IPS DF 19.7 (cell line): Measurements from ENCODE around the gene DMD.
"Not testable (repeated sequence)": the region's sequence is repeated elsewhere in the genome, so short reads cannot be mapped to it uniquely, and the experiment has no call there.

Experiments
- DNase-seq: peaks from one replicate; pipeline ENCODE4 v3.0.0-alpha.2; 2013; ENCODE audit warnings: low read depth, low spot score

Gene DMD

DNA sequence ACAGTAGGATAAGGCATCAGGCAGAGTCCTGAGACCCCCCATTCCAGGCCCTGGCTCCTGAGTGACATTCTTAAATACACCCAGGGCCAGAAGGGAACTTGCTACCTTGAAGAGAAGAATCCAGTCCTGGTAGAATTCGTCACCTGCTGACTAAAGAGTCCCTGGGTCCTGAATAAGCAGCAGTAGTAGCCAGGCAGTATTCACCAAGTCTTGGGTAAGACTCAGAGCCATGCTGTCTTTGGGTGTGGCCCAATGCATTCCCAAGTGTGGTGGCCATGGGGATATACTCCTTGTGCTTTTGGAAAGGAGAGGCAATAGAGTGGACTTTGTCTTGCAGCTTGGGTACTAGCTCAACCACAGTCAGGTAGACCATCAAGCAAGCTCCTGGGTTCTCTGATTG is 359.1 kb downstream of the DMD start:
- no peak for DNase-seq

DNA sequence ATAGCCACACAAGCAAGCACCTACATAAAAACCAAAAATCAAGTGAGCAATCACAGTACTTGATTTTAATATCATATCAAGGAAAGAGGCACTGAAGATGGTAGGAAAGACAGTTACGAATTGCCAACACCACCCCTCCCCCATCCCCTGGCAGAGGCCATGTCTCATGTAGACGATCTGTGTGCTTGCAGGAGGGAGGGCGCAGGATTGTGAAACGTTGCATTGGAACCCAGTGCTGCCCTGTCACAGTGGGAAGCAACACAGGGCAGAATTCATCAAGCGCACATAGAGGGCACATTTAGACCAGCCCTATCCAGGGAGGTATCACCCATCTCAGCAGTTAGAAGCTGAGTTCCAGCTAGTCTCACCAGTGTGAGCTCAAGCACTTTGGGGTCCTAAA is 359.8 kb downstream of the DMD start:
- DNase-seq, result no peak

DNA sequence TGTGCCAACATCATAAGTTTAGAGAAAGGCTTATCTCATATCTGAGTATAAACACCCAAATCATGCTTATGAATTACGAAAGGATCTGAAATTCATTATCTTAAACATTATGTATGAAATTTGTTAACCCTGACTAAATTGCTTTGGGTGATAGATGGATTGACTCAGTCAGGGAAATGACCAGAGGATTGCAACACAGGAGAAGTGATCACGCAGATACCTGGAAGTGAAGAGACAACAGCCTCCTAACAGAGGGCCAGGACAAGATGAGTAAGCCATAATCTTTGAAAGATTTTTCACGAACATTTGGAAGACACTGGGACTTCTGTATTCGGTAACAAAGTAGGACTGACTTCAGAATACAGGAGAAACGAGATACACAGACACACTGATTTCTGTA is 363.4 kb downstream of the DMD start:
- DNase-seq, result no peak

DNA sequence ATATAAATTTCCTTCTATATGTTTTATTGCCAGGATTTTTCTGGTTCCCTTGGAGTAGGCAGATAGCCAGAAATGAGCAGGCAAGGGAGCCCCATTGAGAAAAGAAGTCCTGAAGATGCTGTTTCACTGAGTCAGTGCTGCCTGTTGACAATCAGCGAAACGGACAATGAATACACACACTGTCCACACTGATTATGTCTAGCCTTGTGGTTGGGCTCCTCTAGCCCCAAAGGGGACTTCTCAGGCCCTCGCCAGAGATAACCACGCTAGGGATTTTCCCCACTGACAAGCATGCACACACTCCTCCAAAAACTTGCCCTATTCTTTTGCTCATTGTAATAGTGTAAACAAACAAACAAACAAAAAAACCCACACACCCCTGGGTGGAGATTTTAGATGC is 369.3 kb downstream of the DMD start:
- DNase-seq, result no peak

DNA sequence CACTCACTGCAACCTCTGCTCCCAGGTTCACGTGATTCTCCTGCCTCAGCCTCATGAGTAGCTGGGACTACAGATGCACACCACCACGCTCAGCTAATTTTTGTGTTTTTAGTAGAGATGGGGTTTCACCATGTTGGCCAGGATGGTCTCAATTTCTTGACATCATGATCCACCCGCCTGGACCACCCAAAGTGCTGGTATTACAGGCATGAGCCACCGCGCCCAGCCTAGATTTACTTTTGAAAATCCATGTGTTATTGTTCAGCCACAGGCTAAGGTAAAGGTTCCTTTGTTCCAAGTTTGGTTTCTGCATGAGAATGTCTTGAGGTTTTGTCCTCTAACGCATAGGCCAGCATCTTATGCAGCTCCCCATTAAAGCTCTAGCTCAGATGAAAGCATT is 371.6 kb downstream of the DMD start:
- DNase-seq, result no peak

DNA sequence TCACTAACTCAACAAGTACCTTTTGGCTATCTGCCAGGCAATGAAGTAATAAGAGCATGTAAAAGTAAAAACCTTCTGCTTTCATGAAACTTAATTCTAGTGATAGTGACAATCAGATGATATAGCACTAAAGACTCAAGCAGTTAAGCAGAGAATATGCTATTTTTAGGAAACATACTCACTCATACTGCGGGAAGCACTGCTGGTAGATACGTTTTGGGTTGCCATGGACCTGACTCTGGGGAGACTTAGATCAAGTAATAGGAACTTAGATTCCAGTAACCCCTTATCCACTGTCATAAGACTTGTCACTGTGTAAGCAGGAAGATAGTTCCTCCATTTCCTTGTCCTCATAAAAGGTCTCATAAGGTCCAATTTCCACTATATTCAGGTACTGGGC is 386.3 kb downstream of the DMD start:
- no peak for DNase-seq

DNA sequence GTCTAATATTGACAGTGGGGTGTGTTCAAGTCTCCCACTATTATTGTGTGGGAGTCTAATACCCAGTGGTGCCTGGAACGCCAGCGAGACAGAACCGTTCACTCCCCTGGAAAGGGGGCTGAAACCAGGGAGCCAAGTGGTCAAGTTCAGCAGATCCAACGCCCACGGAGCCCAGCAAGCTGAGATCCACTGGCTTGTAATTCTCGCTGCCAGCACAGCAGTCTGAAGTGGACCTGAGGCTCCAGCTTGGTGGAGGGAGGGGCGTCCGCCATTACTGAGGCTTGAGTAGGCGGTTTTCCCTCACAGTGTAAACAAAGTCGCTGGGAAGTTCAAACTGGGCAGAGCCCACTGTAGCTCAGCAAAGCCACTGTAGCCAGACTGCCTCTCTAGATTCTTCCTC is 407.3 kb downstream of the DMD start:
- no peak for DNase-seq

DNA sequence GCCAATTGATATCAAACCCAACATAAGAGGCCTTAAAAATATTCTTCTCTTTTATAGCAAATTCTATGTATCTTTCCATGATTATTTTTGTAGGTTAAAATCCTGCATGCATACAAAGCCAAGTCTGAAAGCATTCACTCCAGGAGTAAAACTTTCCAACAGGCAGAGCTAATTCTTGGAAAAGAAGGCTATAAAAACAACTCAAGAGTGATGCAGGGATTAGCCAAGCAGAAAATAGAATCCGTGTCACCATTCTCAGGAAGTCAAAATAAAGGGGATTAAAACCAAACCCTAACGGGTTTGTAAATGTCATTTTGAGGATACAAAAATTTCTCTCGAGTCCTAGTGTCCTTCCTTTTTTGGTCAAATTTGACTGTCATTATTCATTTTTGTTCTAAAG is 412.4 kb downstream of the DMD start:
- DNase-seq, result no peak

DNA sequence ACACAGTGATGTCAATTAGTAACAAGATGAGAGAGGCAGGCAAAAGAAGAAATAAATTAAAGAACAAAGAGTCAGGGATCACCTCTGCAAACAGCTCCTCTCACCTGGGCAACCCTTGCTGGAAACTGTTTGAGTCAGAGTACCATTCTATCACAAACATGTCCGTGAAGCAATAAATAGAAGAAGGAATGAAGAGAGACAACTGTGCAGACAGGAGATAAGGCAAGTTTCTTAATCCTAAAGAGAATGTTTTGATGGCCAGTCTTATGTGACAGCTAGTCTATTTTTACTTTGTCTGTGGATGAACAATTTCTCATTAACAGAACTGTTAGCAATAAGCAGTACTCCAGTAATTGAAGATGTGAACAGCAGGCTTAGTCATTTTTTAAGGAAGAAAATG is 422.4 kb downstream of the DMD start:
- DNase-seq, result no peak

DNA sequence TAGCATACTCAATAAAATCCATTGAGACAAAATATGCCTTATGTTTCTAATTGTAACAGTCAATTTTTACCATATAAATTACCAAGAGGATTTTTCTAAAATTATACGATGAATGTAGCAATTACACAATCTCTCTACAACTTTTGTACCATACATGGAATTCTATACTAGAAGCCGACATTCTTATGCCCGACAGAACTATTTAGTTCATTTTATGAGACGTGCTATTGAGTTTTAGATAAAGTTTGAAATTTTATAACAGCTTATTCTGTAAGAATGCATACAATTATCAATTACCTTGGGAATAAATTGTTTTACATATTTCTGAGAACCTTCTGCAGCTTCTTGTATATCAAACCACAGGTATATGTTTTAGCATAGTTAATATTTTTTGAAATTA is 431.2 kb downstream of the DMD start:
- DNase-seq, result no peak

DNA sequence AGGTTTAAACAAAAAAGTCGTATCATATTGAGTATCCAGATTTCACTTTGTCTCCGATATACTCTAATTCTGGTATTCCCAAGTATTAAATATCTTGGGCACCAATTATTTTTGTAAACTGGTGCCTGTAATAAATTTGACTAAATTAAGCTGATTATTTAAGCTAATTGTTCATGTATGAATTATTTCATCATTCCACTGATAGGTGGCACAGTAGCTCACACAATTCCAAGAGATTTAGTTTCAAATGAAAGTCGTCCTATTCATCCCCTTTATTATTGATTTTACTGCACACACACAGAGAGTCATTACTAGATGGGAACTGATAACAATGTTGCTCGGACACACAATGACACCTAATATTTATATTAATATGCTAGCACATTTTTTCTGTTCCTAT is 432.4 kb downstream of the DMD start:
- DNase-seq, result no peak

DNA sequence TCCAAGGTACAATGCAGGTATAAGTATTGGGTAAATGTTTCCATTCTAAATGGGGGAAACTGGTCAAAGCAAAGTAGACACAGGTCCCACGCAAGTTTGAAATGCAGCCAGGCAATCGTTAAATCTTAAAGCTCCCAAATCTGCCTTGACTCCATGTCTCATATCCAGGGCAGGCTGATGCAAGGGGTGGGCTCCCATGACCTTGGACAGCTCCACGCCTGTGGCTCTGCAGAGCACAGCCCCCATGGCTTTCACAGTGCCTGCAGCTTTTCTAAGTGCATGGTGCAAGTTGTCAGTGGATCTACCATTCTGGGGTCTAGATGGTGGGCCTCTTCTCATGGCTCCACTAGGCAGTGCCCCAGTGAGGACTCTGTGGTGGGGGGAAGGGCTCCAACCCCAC is 436.4 kb downstream of the DMD start:
- no peak for DNase-seq

DNA sequence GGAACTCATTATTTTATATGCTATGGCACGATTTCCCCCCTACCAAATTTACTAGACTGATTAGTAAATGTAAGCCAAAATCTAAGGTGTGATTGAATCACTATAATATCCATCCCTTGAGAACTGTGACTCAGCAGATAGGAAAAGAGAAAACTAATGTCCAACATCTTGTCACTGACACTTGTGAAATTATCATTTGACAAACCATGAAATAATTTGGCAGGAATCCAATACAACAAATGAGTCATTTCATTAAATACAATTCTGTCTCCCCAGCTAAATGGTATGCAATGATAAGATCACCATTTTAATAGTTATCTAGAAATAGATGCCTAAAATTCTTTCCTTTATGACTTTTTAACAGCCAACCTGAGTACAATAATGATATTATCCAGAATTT is 462.3 kb downstream of the DMD start:
- no peak for DNase-seq

DNA sequence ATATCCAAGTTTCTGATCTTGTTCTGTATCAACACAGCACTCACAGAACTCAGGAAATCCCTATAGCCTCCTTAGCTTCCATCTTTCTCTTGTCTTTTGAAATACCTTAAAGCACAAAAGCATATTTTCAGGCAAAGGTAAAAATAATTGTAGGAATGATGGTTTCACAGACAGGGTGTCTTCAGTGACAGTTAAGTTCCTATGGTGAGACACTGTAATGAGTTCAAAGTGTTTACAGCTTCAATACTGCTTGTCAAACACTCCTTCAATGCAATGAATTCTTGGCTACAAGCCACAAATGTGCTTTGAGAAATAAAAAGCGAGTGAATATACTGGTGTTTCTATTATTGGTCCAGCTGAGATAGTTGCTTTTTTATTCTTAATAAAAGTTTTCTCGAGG is 466.0 kb downstream of the DMD start:
- no peak for DNase-seq

DNA sequence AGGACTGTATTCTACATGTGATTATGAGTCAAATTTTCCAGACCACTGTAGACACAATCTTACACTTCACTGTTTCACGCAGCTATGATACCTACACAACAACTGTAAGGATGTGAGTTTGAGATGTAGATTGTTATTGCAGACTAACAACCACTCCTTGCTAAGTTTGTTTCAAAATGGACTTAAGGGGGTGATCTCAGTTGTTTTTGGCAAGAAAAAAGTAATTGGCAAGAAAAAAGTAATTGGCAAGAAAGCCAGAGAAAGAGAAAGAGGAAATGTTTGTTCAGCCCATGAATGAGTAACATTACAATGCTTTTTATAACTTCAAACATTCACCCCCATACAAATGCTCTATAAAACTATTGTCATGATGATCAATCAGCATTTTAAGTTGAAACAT is 466.4 kb downstream of the DMD start:
- no peak for DNase-seq

DNA sequence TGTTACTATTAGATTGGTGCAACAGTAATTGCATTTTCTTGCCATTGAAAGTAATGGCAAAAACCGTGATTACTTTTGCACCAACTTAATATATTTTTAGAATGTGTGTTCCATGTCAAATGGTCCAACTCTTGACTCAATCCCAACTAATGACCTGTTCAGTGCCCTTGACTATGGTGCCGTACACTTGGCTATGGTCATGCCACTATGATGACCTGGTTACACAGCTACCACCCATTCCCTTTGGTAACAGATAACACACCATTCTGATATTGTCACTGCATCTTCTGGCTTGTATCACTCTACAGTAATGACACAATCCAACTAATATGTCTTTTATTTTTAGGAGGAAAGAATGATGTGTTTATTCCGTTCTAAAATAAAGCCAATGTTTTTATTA is 469.4 kb downstream of the DMD start:
- no peak for DNase-seq

DNA sequence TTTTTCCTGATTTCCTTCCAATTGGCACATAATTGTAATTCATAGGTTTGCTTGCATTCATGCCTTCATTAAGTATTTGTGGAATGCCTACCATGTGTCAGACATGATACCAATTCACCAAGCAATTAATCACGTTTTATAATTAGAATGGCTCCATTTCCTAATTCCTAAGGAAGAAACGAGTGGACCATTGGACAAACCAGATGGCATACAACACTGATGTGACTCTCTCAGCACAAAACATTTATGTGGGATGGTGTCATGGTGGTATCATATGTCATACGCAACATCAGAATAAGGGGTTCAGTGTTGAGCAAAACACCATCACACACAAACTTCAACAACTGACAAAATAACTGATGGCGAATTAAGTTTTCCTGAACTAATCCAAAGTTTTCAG is 502.8 kb downstream of the DMD start:
- no peak for DNase-seq

DNA sequence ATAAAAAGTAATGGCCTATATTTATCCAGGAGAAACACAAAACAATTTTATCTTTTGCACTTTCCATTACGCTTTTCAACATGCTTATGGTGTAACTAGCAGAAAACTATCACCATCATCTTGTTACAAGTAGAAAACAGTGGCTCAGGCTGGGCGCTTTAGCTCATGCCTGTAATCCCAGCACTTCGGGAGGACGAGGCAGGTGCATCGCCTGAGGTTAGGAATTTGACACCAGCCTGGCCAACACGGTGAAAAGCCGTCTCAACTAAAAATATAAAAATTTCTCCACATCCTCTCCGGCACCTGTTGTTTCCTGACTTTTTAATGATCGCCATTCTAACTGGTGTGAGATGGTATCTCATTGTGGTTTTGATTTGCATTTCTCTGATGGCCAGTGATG is 506.0 kb downstream of the DMD start:
- not testable (repeated sequence) for DNase-seq

DNA sequence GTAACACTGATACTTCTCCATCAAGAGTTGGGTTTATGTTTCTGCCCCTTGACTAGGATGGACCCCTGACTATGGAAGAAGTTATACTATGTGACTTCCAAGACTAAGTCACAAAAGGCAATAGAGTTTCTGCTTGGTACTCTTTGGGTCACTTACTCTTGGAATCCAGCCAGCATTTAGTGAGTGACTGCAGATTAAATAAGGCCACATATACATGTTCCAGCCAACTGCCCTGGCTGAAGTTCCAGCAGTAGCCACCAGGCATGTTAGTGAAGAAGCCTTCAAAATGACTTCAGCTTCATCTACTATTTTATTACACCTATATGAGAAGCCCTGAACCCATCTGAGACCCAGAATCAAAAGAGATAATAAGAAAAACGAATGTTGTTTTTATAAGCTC is 524.0 kb downstream of the DMD start:
- DNase-seq, result no peak

DNA sequence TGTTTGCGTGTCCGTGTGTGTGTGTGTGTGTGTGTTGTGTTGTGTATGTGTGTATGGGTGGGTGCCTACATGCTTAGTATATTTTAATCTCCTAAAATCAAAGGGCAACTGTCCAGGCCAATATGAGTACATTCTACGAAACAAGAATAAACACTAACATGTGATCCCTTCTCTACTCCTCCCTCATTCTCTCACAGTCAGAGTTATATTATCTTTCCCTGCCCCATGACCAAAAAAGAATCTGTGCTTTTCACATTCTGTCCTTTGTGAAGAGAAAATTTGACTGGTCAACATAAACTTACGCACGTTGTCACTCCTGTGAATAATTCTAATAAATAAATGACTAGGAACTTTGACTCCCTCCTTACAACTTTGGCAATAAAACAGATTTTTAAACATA is 532.9 kb downstream of the DMD start:
- DNase-seq, result no peak

DNA sequence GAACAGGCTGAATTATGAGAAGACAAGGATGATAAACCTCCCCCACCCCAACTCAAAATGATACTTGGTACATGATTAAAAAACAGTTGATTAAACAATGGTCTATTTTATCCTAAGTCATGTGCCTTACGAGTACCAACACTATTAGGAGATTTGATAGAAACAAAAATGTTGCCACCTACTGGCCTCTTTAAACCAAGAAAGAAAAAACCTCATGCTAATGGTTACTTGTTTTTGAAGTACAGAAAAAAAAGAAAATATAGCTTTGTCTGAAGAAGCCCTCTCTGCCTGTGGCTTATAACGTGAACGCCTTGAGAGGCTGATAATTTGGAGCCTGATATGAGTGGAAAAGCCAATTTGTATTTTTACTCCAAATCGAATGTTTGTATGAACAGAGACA is 538.2 kb downstream of the DMD start:
- no peak for DNase-seq

DNA sequence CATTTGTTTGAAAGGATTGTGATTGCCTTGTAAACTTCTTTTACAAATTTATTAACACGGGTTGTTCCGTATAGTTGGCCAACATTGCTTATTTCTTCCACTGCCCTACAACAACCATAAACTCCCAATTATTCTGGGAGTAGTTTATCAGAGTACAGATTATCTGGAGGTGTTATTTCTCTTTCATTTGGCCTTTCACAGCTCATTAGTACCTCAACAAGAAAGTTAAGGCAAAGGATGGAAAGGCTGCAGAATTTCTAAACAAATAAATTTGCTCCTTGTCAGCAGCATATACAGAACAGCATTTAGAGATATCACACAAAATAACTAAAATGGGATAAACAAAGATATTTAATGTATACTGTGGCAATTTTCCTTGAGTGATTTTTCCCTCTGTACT is 548.8 kb downstream of the DMD start:
- DNase-seq, result no peak

DNA sequence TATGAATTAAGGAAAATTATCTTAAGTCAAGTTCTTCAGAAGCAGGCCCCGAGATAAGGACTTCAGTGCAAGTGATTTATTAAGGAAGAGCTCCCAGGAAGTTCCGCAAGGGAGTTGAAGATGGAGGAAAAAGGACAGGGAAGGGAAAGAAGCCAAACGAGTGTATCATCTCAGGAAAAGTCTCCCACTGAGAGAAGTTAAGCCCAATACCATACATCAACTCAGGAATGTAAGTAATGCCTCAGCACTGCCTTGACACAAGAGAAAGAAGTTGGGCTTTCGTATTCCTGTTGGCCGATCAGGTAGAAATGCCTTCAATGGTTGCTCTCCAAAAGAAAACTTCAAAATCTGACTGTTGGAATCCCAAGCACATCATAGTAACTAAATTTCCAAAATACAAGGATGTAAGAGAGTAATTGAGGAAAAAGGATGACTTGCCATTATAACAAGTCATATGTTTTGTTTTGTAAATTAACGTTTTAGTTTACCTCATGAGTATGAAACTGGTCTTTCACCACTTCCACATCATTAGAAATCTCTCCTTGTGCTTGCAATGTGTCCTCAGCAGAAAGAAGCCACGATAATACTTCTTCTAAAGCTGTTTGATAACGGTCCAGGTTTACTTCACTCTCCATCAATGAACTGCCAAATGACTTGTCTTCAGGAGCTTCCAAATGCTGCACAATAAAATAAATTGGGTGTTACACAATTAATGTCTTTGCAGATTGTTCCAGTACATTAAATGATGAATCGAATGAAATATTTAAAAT is 566.7 kb downstream of the DMD start:
- DNase-seq, result peak; percentile 38

DNA sequence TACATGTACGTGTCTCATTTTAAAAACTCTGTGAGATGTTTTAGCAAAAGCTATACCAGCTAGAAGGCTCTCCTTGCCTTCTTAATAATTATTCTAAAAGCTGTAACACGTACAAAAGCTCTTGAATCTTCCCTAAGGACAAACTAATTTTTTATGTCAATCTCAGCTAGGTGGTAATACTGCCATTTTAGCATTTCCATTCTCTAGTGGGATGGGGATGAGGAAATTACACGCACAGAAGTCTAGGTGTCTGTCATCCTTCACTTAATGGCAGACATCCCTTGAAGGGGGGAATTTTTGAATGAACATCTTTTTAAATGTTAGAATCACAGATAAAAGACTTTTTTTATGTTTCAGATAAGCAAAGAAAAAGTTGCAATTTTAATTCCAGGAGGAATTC is 569.1 kb downstream of the DMD start:
- DNase-seq, result no peak
